Measurements from ENCODE around the gene LHX4.

- TF ChIP-seq, protein P1, sequence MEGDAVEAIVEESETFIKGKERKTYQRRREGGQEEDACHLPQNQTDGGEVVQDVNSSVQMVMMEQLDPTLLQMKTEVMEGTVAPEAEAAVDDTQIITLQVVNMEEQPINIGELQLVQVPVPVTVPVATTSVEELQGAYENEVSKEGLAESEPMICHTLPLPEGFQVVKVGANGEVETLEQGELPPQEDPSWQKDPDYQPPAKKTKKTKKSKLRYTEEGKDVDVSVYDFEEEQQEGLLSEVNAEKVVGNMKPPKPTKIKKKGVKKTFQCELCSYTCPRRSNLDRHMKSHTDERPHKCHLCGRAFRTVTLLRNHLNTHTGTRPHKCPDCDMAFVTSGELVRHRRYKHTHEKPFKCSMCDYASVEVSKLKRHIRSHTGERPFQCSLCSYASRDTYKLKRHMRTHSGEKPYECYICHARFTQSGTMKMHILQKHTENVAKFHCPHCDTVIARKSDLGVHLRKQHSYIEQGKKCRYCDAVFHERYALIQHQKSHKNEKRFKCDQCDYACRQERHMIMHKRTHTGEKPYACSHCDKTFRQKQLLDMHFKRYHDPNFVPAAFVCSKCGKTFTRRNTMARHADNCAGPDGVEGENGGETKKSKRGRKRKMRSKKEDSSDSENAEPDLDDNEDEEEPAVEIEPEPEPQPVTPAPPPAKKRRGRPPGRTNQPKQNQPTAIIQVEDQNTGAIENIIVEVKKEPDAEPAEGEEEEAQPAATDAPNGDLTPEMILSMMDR (IDR thresholded peaks at IDR 0.05) = no peak
- no peak for TF ChIP-seq POLR2A (IDR thresholded peaks at IDR 0.05)
These were observed 2.0 kb upstream of the LHX4 start for GRCh38 chr1:180227861-180228647.

All from body of pancreas (tissue), 4 donors.